ENCODE results near the gene GSTM1.
A peak's percentile ranks its signal among the peaks of the same experiment; 100 is the strongest.
"Not testable (repeated sequence)": the region's sequence is repeated elsewhere in the genome, so short reads cannot be mapped to it uniquely, and the experiment has no call there.

Gene GSTM1

GRCh38 chr1:109691759-109692158, 4.1 kb downstream of the GSTM1 start:
- Histone ChIP-seq H3K4me1 (ENCODE audit: insufficient read depth, poor library complexity, severe bottlenecking) (no peaks in the 10 kb centered on the region), H3K36me3 (ENCODE audit: low read depth) (no peaks in the 10 kb centered on the region), H3K4me3 (ENCODE audit: severe bottlenecking) (no peak overlapping the region), H3K9me3 (ENCODE audit: severe bottlenecking) (no peaks in the 10 kb centered on the region), H3K27me3 (ENCODE audit: insufficient read depth, poor library complexity, severe bottlenecking) (no peaks in the 10 kb centered on the region), H3K27ac (ENCODE audit: poor library complexity, severe bottlenecking) (no peak overlapping the region)
- TF ChIP-seq, protein P1, sequence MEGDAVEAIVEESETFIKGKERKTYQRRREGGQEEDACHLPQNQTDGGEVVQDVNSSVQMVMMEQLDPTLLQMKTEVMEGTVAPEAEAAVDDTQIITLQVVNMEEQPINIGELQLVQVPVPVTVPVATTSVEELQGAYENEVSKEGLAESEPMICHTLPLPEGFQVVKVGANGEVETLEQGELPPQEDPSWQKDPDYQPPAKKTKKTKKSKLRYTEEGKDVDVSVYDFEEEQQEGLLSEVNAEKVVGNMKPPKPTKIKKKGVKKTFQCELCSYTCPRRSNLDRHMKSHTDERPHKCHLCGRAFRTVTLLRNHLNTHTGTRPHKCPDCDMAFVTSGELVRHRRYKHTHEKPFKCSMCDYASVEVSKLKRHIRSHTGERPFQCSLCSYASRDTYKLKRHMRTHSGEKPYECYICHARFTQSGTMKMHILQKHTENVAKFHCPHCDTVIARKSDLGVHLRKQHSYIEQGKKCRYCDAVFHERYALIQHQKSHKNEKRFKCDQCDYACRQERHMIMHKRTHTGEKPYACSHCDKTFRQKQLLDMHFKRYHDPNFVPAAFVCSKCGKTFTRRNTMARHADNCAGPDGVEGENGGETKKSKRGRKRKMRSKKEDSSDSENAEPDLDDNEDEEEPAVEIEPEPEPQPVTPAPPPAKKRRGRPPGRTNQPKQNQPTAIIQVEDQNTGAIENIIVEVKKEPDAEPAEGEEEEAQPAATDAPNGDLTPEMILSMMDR (IDR thresholded peaks at IDR 0.05; ENCODE audit: poor library complexity, severe bottlenecking) = no peak
- ATAC-seq (ENCODE audit: low read depth) = no peak
- no peak for DNase-seq (ENCODE audit: low spot score)

DNA sequence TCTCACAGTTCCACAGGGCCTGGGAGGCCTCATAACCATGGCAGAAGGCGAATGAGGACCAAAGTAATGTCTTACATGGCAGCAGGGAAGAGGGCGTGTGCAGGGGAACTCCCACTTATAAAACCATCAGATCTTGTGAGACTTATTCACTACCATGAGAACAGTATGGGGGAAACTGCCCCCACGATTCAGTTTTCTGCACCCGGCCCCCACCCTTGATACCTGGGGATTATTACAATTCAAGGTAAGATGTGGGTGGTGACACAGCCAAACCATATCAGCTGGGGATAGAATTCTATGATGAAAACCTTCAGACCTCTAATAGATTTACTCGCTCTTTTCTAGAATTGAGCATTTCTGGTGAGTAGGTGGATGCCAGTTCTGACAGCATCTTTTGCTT, 6.8 kb downstream of the GSTM1 start:
- not testable (repeated sequence) for H3K27ac ChIP-seq (ENCODE audit: poor library complexity, severe bottlenecking); H3K4me1 ChIP-seq (ENCODE audit: insufficient read depth, poor library complexity, severe bottlenecking); ATAC-seq (ENCODE audit: low read depth); H3K27me3 ChIP-seq (ENCODE audit: insufficient read depth, poor library complexity, severe bottlenecking); H3K36me3 ChIP-seq (ENCODE audit: low read depth); DNase-seq (ENCODE audit: low spot score); H3K9me3 ChIP-seq (ENCODE audit: severe bottlenecking); H3K4me3 ChIP-seq (ENCODE audit: severe bottlenecking)

DNA sequence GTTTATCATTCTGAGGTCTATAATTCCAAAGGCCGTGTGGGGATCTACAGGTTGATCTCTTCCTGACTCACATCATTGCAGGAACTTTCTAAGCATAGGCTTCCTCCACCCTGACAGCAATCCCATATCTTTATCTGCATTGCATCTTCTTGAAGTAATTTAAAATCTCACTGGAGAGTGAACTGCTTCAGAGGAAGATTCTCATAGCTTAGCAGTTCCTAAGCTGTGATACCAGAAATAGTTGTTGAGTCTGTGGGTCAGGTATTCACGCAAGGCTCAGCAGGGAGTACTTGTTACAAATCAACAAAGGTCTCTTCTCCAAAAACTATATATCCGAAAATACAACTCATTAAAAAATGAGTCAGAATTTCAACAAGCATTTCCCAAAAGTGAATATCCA, 7.5 kb downstream of the GSTM1 start:
- not testable (repeated sequence) for H3K9me3 ChIP-seq (ENCODE audit: severe bottlenecking); H3K27ac ChIP-seq (ENCODE audit: poor library complexity, severe bottlenecking); H3K27me3 ChIP-seq (ENCODE audit: insufficient read depth, poor library complexity, severe bottlenecking); H3K36me3 ChIP-seq (ENCODE audit: low read depth); ATAC-seq (ENCODE audit: low read depth); H3K4me3 ChIP-seq (ENCODE audit: severe bottlenecking); H3K4me1 ChIP-seq (ENCODE audit: insufficient read depth, poor library complexity, severe bottlenecking); DNase-seq (ENCODE audit: low spot score)

DNA sequence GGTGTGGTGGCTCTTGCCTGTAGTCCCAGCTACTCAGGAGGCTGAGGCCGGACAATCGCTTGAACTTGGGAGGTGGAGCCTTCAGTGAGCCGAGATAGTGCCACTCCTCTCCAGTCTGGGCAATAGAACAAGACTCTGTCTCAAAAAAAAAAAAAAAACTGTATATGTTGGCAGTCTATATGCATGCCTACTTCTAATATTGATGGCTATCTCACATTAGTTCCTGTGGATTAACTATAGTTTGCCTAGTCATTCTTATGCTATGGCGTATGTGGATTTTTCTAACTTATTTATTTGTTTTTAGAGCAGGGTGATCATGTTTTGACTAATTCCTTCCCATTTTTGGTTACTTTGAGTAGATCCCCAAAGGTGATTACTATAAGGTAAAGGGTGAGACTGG, 9.4 kb downstream of the GSTM1 start:
- Histone ChIP-seq H3K4me3 (ENCODE audit: severe bottlenecking) (no peak overlapping the region), H3K27me3 (ENCODE audit: insufficient read depth, poor library complexity, severe bottlenecking) (no peaks in the 10 kb centered on the region), H3K27ac (ENCODE audit: poor library complexity, severe bottlenecking) (peak overlapping the region; percentile 46), H3K4me1 (ENCODE audit: insufficient read depth, poor library complexity, severe bottlenecking) (peaks cover 9% of the 10 kb centered on the region), H3K36me3 (ENCODE audit: low read depth) (no peaks in the 10 kb centered on the region), H3K9me3 (ENCODE audit: severe bottlenecking) (no peaks in the 10 kb centered on the region)
- DNase-seq (ENCODE audit: low spot score) (no peak), ATAC-seq (ENCODE audit: low read depth) (no peak)
- TF ChIP-seq, protein P1 (IDR thresholded peaks at IDR 0.05; ENCODE audit: poor library complexity, severe bottlenecking) = no peak

- not testable (repeated sequence) for H3K36me3 ChIP-seq (ENCODE audit: low read depth); DNase-seq (ENCODE audit: low spot score); H3K4me1 ChIP-seq (ENCODE audit: insufficient read depth, poor library complexity, severe bottlenecking); H3K27me3 ChIP-seq (ENCODE audit: insufficient read depth, poor library complexity, severe bottlenecking); H3K9me3 ChIP-seq (ENCODE audit: severe bottlenecking); H3K4me3 ChIP-seq (ENCODE audit: severe bottlenecking)
- peak overlapping the region; percentile 46 for H3K27ac ChIP-seq (ENCODE audit: poor library complexity, severe bottlenecking)
- peak; percentile 92 for ATAC-seq (ENCODE audit: low read depth)
Observed at GRCh38 chr1:109697861-109698260, 10.2 kb downstream of the GSTM1 start.

DNA sequence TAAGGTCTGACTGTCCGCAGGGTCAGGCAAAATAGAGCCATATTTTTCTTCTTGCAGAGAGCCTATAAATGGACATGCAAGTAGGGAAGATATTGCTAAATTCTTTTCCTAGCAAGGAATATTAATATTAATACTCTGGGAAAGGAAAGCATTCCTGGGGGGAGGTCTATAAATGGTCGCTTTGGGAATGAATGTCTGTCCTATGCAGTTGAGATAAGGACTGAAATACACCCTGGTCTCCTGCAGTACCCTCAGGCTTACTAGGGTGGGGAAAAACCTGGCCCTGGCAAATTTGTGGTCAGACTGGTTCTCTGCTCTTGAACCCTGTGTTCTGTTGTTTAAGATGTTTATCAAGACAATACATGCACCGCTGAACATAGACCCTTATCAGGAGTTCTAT, 15.3 kb downstream of the GSTM1 start:
- ATAC-seq (ENCODE audit: low read depth); H3K4me3 ChIP-seq (ENCODE audit: severe bottlenecking); H3K9me3 ChIP-seq (ENCODE audit: severe bottlenecking): not testable (repeated sequence)

DNA sequence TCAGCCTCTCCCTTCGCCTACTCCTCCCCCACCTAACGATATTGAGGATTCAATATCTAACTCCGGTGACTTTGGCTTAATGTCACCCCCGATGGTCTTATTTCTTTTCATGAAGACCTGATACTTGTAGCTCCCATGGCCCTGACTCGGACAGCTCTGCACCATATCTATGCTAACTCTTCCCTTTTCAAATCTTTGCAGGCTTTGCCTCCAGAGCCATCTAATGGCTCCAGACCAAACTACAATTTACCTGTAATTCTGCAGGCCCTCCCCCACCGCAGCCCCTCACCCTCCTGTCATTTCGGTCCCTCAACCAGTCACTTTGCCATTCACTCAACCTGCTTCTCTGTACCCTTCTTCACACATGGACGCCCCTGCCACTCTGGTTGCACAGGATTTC, 16.6 kb downstream of the GSTM1 start:
- no peaks in the 10 kb centered on the region for H3K36me3 ChIP-seq (ENCODE audit: low read depth)
- TF ChIP-seq, protein P1 (IDR thresholded peaks at IDR 0.05; ENCODE audit: poor library complexity, severe bottlenecking) = no peak
- DNase-seq (ENCODE audit: low spot score) (no peak), ATAC-seq (ENCODE audit: low read depth) (no peak)
- no peaks in the 10 kb centered on the region for H3K9me3 ChIP-seq (ENCODE audit: severe bottlenecking)
- H3K4me3 ChIP-seq (ENCODE audit: severe bottlenecking) = no peak overlapping the region
- H3K4me1 ChIP-seq (ENCODE audit: insufficient read depth, poor library complexity, severe bottlenecking) = no peaks in the 10 kb centered on the region
- H3K27me3 ChIP-seq (ENCODE audit: insufficient read depth, poor library complexity, severe bottlenecking) = no peaks in the 10 kb centered on the region
- H3K27ac ChIP-seq (ENCODE audit: poor library complexity, severe bottlenecking) = no peak overlapping the region

More for the DNA sequence above, 15.3 kb downstream of the GSTM1 start:
- H3K27me3 ChIP-seq (ENCODE audit: insufficient read depth, poor library complexity, severe bottlenecking); H3K4me1 ChIP-seq (ENCODE audit: insufficient read depth, poor library complexity, severe bottlenecking); H3K27ac ChIP-seq (ENCODE audit: poor library complexity, severe bottlenecking); DNase-seq (ENCODE audit: low spot score); H3K36me3 ChIP-seq (ENCODE audit: low read depth): not testable (repeated sequence)

Measured in RWPE2 (cell line).